ENCODE results near the gene ABHD1.
"Not testable (repeated sequence)": the region's sequence is repeated elsewhere in the genome, so short reads cannot be mapped to it uniquely, and the experiment has no call there.

The ABHD1 gene

GRCh38 chr2:27174638-27175037 lies 51.0 kb downstream of the ABHD1 start:
- DNase-seq, result no peak

GRCh38 chr2:27175330-27175729 lies 51.7 kb downstream of the ABHD1 start:
- no peak for DNase-seq

GRCh38 chr2:27175781-27176180 lies 52.2 kb downstream of the ABHD1 start:
- not testable (repeated sequence) for DNase-seq

- DNase-seq, result no peak
Measured at GRCh38 chr2:27177441-27178351, 54.1 kb downstream of the ABHD1 start.

- DNase-seq, result no peak
Measured at GRCh38 chr2:27178469-27178868, 54.9 kb downstream of the ABHD1 start.

- no peak for DNase-seq
Measured at GRCh38 chr2:27179344-27180000, 55.9 kb downstream of the ABHD1 start.
